HUES64 (cell line): ENCODE measurements around the gene TMTC4.
"Not testable (repeated sequence)": the region's sequence is repeated elsewhere in the genome, so short reads cannot be mapped to it uniquely, and the experiment has no call there.

ENCODE experiments used
- H3K27ac ChIP-seq: 2 replicates; pipeline ENCODE4 v1.7.0; 2013; ENCODE audit warnings: low read depth, low read length, inconsistent platforms
- H3K27me3 ChIP-seq: 2 replicates; pipeline ENCODE4 v1.6.1; 2013; ENCODE audit warnings: mild to moderate bottlenecking, low read length; ENCODE audit not compliant: insufficient read depth
- H3K36me3 ChIP-seq: 2 replicates; pipeline ENCODE4 v1.6.1; 2013; ENCODE audit warnings: mild to moderate bottlenecking, low read length; ENCODE audit not compliant: insufficient read depth
- H3K4me1 ChIP-seq: 2 replicates; pipeline ENCODE4 v1.6.1; 2013; ENCODE audit warnings: mild to moderate bottlenecking, low read length, moderate library complexity; ENCODE audit not compliant: insufficient read depth
- H3K4me3 ChIP-seq: 2 replicates; pipeline ENCODE4 v1.5.1; 2013; ENCODE audit warnings: mild to moderate bottlenecking, low read length, moderate library complexity
- H3K9ac ChIP-seq: 2 replicates; pipeline ENCODE4 v1.6.1; 2013; ENCODE audit warnings: mild to moderate bottlenecking, low read depth, low read length
- H3K9me3 ChIP-seq: 2 replicates; pipeline ENCODE4 v1.6.1; 2013; ENCODE audit warnings: low read depth, low read length; ENCODE audit not compliant: insufficient read depth
- WGBS: fragments of 150-250, 120-280 bp; methylation state at CpG from one replicate; pipeline ENCODE4 v1.1.7; 2013; ENCODE audit warnings: missing lambda C conversion rate; 5-methylcytosine and 5-hydroxymethylcytosine counted together

The TMTC4 gene

GRCh38 chr13:100689191-100689590 is 14.6 kb upstream of the TMTC4 start:
- H3K27me3 ChIP-seq = no peaks in the 10 kb centered on the region

GRCh38 chr13:100680131-100680530 is 5.5 kb upstream of the TMTC4 start:
- Histone ChIP-seq H3K36me3 (no peaks in the 10 kb centered on the region), H3K27me3 (peaks cover 16% of the 10 kb centered on the region), H3K4me1 (no peaks in the 10 kb centered on the region), H3K9me3 (no peaks in the 10 kb centered on the region), H3K27ac (no peak overlapping the region), H3K9ac (no peak overlapping the region), H3K4me3 (no peak overlapping the region)
- WGBS = 93% methylated on average over 3 of the region's 3 CpGs

More at GRCh38 chr13:100689191-100689590, 14.6 kb upstream of the TMTC4 start:
- H3K27ac ChIP-seq = no peak overlapping the region
- peaks cover 28% of the 10 kb centered on the region for H3K9me3 ChIP-seq
- no peaks in the 10 kb centered on the region for H3K4me1 ChIP-seq
- 91% methylated on average over 1 of the region's 1 CpG for WGBS
- no peak overlapping the region for H3K4me3 ChIP-seq
- H3K36me3 ChIP-seq = no peaks in the 10 kb centered on the region
- H3K9ac ChIP-seq = no peak overlapping the region

- H3K9ac ChIP-seq = not testable (repeated sequence)
- peaks cover 16% of the 10 kb centered on the region for H3K27me3 ChIP-seq
- WGBS = 98% methylated on average over 5 of the region's 5 CpGs
Observed at GRCh38 chr13:100677128-100677527, 2.5 kb upstream of the TMTC4 start.

GRCh38 chr13:100675661-100676129 is 1.1 kb upstream of the TMTC4 start:
- peaks cover 16% of the 10 kb centered on the region for H3K27me3 ChIP-seq
- H3K9me3 ChIP-seq = no peaks in the 10 kb centered on the region
- no peaks in the 10 kb centered on the region for H3K36me3 ChIP-seq
- H3K4me1 ChIP-seq = 0 out of 2 replicates have a peak, but pooled peaks cover 4% of the 10 kb centered on the region
- WGBS = 13% methylated on average over 15 of the region's 15 CpGs
- no peak overlapping the region for H3K27ac ChIP-seq
- peak overlapping the region; percentile 88 for H3K4me3 ChIP-seq
- H3K9ac ChIP-seq = no peak overlapping the region; the same call in 1 of the 2 replicates

More at GRCh38 chr13:100677128-100677527, 2.5 kb upstream of the TMTC4 start:
- H3K4me1 ChIP-seq, H3K36me3 ChIP-seq, H3K27ac ChIP-seq, H3K9me3 ChIP-seq, H3K4me3 ChIP-seq: not testable (repeated sequence)

GRCh38 chr13:100674872-100675660 is 471 bp upstream of the TMTC4 start:
- Histone ChIP-seq H3K27me3 (peaks cover 16% of the 10 kb centered on the region), H3K27ac (no peak overlapping the region), H3K9ac (peak overlapping the region; percentile 91), H3K4me1 (0 out of 2 replicates have a peak, but pooled peaks cover 4% of the 10 kb centered on the region), H3K36me3 (peaks cover 3% of the 10 kb centered on the region), H3K9me3 (no peaks in the 10 kb centered on the region), H3K4me3 (peak overlapping the region; percentile 88)
- WGBS = under 1% methylated on average over 67 of the region's 67 CpGs

- Histone ChIP-seq H3K4me1 (peaks cover 6% of the 10 kb centered on the region; the same call in 1 of the 2 replicates), H3K36me3 (peaks cover 13% of the 10 kb centered on the region), H3K9me3 (no peaks in the 10 kb centered on the region), H3K27ac (peak overlapping the region; percentile 56), H3K4me3 (peak overlapping the region; percentile 88), H3K9ac (peak overlapping the region; percentile 91), H3K27me3 (peaks cover 16% of the 10 kb centered on the region)
- under 1% methylated on average over 83 of the region's 86 CpGs for WGBS
Observed at GRCh38 chr13:100673713-100674571, 653 bp downstream of the TMTC4 start.

GRCh38 chr13:100673376-100673712 is 1.3 kb downstream of the TMTC4 start:
- WGBS = 9% methylated on average over 11 of the region's 11 CpGs
- Histone ChIP-seq H3K27ac (peak overlapping the region; percentile 56), H3K9ac (peak overlapping the region; percentile 91)

GRCh38 chr13:100671389-100672182 is 3.0 kb downstream of the TMTC4 start:
- 90% methylated on average over 11 of the region's 11 CpGs for WGBS
- peaks cover 11% of the 10 kb centered on the region; the same call in 1 of the 2 replicates for H3K4me1 ChIP-seq

More at GRCh38 chr13:100673376-100673712, 1.3 kb downstream of the TMTC4 start:
- H3K27me3 ChIP-seq = peaks cover 16% of the 10 kb centered on the region
- H3K36me3 ChIP-seq = peaks cover 19% of the 10 kb centered on the region
- peak overlapping the region; percentile 88 for H3K4me3 ChIP-seq
- peaks cover 11% of the 10 kb centered on the region; the same call in 1 of the 2 replicates for H3K4me1 ChIP-seq
- no peaks in the 10 kb centered on the region for H3K9me3 ChIP-seq

GRCh38 chr13:100668408-100668807 is 6.2 kb downstream of the TMTC4 start:
- WGBS = 85% methylated on average over 7 of the region's 7 CpGs
- Histone ChIP-seq H3K9me3 (no peaks in the 10 kb centered on the region), H3K9ac (no peak overlapping the region), H3K4me1 (peaks cover 11% of the 10 kb centered on the region; the same call in 1 of the 2 replicates), H3K27me3 (no peaks in the 10 kb centered on the region), H3K27ac (no peak overlapping the region; the same call in 1 of the 2 replicates), H3K4me3 (no peak overlapping the region), H3K36me3 (peaks cover 69% of the 10 kb centered on the region)

More at GRCh38 chr13:100671389-100672182, 3.0 kb downstream of the TMTC4 start:
- Histone ChIP-seq H3K9ac (no peak overlapping the region), H3K27me3 (peaks cover 14% of the 10 kb centered on the region), H3K27ac (no peak overlapping the region), H3K9me3 (no peaks in the 10 kb centered on the region), H3K4me3 (no peak overlapping the region), H3K36me3 (peaks cover 37% of the 10 kb centered on the region)

- no peaks in the 10 kb centered on the region for H3K9me3 ChIP-seq
- peaks cover 74% of the 10 kb centered on the region for H3K36me3 ChIP-seq
- no peaks in the 10 kb centered on the region for H3K27me3 ChIP-seq
- H3K9ac ChIP-seq = no peak overlapping the region
- no peak overlapping the region for H3K4me3 ChIP-seq
- peaks cover 6% of the 10 kb centered on the region; the same call in 1 of the 2 replicates for H3K4me1 ChIP-seq
- WGBS = 96% methylated on average over 9 of the region's 9 CpGs
- H3K27ac ChIP-seq = no peak overlapping the region; the same call in 1 of the 2 replicates
Observed at GRCh38 chr13:100667894-100668293, 6.7 kb downstream of the TMTC4 start.
